GM12878 (cell line): Measurements from ENCODE around the gene DDX24. TPM values are rescaled to one million over a fixed set of nuclear protein-coding genes. Genes with fewer than 3 reads are reported as not detected.

ENCODE experiments used
- ATAC-seq: fragments of 200-7000 bp; cut with Tn5 transposase; 3 replicates; pipeline ENCODE4 v1.9.1; 2020; ENCODE audit warnings: mild to moderate bottlenecking, moderate library complexity
- BruUV-seq: library from RNA; stranded (reverse); fragments of 400-500 nt; replicated peaks from 2 replicates; lab custom pipeline; 2021; lab: Mats Ljungman, UMichigan
- CTCF ChIA-PET: fragments of 300-600 bp; sonication (Branson Sonifier 250); formaldehyde crosslinking; extraction: SDS; loops from one replicate; lab custom pipeline; 2021; ENCODE audit warnings: inconsistent platforms; lab: Yijun Ruan, JAX
- POLR2A ChIA-PET: fragments of 350-600 bp; formaldehyde crosslinking; extraction: SDS; loops from one replicate; lab custom pipeline; 2021; ENCODE audit warnings: inconsistent platforms; lab: Charles Lee
- RAD21 ChIA-PET: fragments of 300-600 bp; sonication (Branson Sonifier 250); formaldehyde crosslinking; loops from one replicate; lab custom pipeline; 2023; ENCODE audit warnings: antibody characterized with exemption; ENCODE audit not compliant: unreplicated experiment; lab: Charles Lee
- SMC1A ChIA-PET: fragments of 300-600 bp; sonication (Branson Sonifier 250); formaldehyde crosslinking; loops from one replicate; lab custom pipeline; 2023; ENCODE audit not compliant: unreplicated experiment, uncharacterized antibody; lab: Charles Lee
- DNase-seq: peaks from one replicate; pipeline ENCODE4 v3.0.0-alpha.2; 2011; ENCODE audit warnings: low read depth, low spot score
- FAIRE-seq: peaks from 3 replicates; lab custom pipeline; 2011; peaks lifted over from hg19 to GRCh38; lab: Jason Lieb, UNC
- H2AFZ ChIP-seq: 2 replicates; pipeline ENCODE4 v1.6.0; 2011; ENCODE audit warnings: low read depth, low read length, control low read depth; ENCODE audit not compliant: control insufficient read depth
- H3K27ac ChIP-seq: 2 replicates; pipeline ENCODE4 v1.5.1; 2011; ENCODE audit warnings: control low read depth; ENCODE audit not compliant: control insufficient read depth, insufficient read depth
- H3K27me3 ChIP-seq, 2 experiments: replicated peaks in 1 of 2; 2 replicates each; pipeline versions ENCODE4 v1.6.0 to v1.6.1; 2011; ENCODE audit warnings: low read length in 1 of 2; ENCODE audit not compliant: control insufficient read depth in 2 of 2, insufficient read depth in 2 of 2
- H3K36me3 ChIP-seq, 2 experiments: 2 replicates each; pipeline ENCODE4 v1.5.1; 2011; ENCODE audit warnings: low read length in 1 of 2; ENCODE audit not compliant: control insufficient read depth in 2 of 2, insufficient read depth in 2 of 2
- H3K4me1 ChIP-seq: 2 replicates; pipeline ENCODE4 v1.6.1; 2011; ENCODE audit warnings: mild to moderate bottlenecking, low read length, moderate library complexity, mixed read lengths; ENCODE audit not compliant: control insufficient read depth, insufficient read depth
- H3K4me2 ChIP-seq: 2 replicates; pipeline ENCODE4 v1.6.0; 2011; ENCODE audit warnings: control low read depth; ENCODE audit not compliant: control insufficient read depth, insufficient read depth
- H3K4me3 ChIP-seq: fragments of 200-600 bp; sonication (generic); 2 replicates; pipeline ENCODE4 v1.5.1; 2016
- H3K79me2 ChIP-seq: 2 replicates; pipeline ENCODE4 v1.6.0; 2011; ENCODE audit warnings: low read length; ENCODE audit not compliant: control insufficient read depth, insufficient read depth
- H3K9ac ChIP-seq: 2 replicates; pipeline ENCODE4 v1.8.0; 2011; ENCODE audit warnings: low read length, control low read depth, mixed read lengths; ENCODE audit not compliant: control insufficient read depth, insufficient read depth
- H3K9me3 ChIP-seq: replicated peaks from 3 replicates; pipeline ENCODE4 v1.5.1; 2011; ENCODE audit warnings: mild to moderate bottlenecking, low read length; ENCODE audit not compliant: control insufficient read depth, insufficient read depth
- H4K20me1 ChIP-seq: 2 replicates; pipeline ENCODE4 v1.6.0; 2011; ENCODE audit not compliant: control insufficient read depth, insufficient read depth
- ASH2L ChIP-seq: fragments of 300-600, 200-600 bp; sonication (generic); IDR thresholded peaks from 2 replicates; pipeline ENCODE4 v1.6.1; 2017; ENCODE audit warnings: low read depth, mild to moderate bottlenecking, borderline replicate concordance
- BRCA1 ChIP-seq: IDR thresholded peaks from 2 replicates; pipeline ENCODE4 v1.6.1; 2011; ENCODE audit warnings: low read depth, low read length, improper control_type of control experiment
- CTCF ChIP-seq, 3 experiments: IDR thresholded peaks in 2 of 3; conservative IDR thresholded peaks in 1 of 3; 2 replicates each; pipeline ENCODE4 v1.5.1; 2011; ENCODE audit warnings: low read depth in 3 of 3, low read length in 3 of 3, mild to moderate bottlenecking in 3 of 3, control low read depth in 2 of 3, moderate library complexity in 2 of 3, inconsistent platforms in 1 of 3, mixed read lengths in 1 of 3; ENCODE audit not compliant: control insufficient read depth in 2 of 3, insufficient read depth in 1 of 3; ENCODE audit errors: extremely low read depth in 1 of 3
- EZH2 ChIP-seq: IDR thresholded peaks from 2 replicates; pipeline ENCODE4 v1.6.1; 2012; ENCODE audit warnings: low read depth, mild to moderate bottlenecking, control low read depth, inconsistent platforms, low read length, borderline replicate concordance; ENCODE audit not compliant: control insufficient read depth
- JUNB ChIP-seq: IDR thresholded peaks from 2 replicates; pipeline ENCODE4 v1.6.1; 2016; ENCODE audit warnings: antibody characterized with exemption, mild to moderate bottlenecking
- MXI1 ChIP-seq: fragments of 150-350 bp; IDR thresholded peaks from 2 replicates; pipeline ENCODE4 v1.6.1; 2011; ENCODE audit warnings: low read depth, mild to moderate bottlenecking, inconsistent platforms, low read length, improper control_type of control experiment
- RAD21 ChIP-seq: IDR thresholded peaks from 2 replicates; pipeline ENCODE4 v1.6.1; 2011; ENCODE audit warnings: mild to moderate bottlenecking, low read depth, low read length, moderate library complexity; ENCODE audit not compliant: insufficient read depth
- SMC3 ChIP-seq: IDR thresholded peaks from 2 replicates; pipeline ENCODE4 v1.6.1; 2011; ENCODE audit warnings: low read length, improper control_type of control experiment, borderline replicate concordance
- SUPT20H ChIP-seq: IDR thresholded peaks from 2 replicates; pipeline ENCODE4 v1.6.1; 2011; ENCODE audit warnings: low read depth, mild to moderate bottlenecking, low read length, moderate library complexity, borderline replicate concordance; ENCODE audit not compliant: control insufficient read depth
- WRNIP1 ChIP-seq: IDR thresholded peaks from 2 replicates; pipeline ENCODE4 v1.6.1; 2011; ENCODE audit warnings: low read depth, low read length, improper control_type of control experiment, borderline replicate concordance
- ZBTB40 ChIP-seq: fragments of 450-650 bp; IDR thresholded peaks from 2 replicates; pipeline ENCODE4 v1.6.1; 2016; ENCODE audit warnings: mild to moderate bottlenecking, moderate library complexity, borderline replicate concordance
- ZNF217 ChIP-seq: fragments of 450-650 bp; IDR thresholded peaks from 2 replicates; pipeline ENCODE4 v1.6.1; 2017; ENCODE audit warnings: antibody characterized with exemption, mild to moderate bottlenecking
- WGBS: methylation state at CpG from one replicate; pipeline ENCODE4 v1.1.6; 2016; ENCODE audit warnings: low lambda C conversion rate; ENCODE audit not compliant: insufficient replicate concordance, insufficient coverage; ENCODE audit errors: missing lambda C conversion rate; 5-methylcytosine and 5-hydroxymethylcytosine counted together
- in situ Hi-C: fragments of 300-500 bp; cut with MboI; formaldehyde crosslinking; loops from 9 replicates; pipeline ENCODE4 v1.14.3; 2018; ENCODE audit warnings: mixed read lengths
- intact Hi-C: fragments of 100-400 bp; cut with micrococcal nuclease; formaldehyde crosslinking; loops from one replicate; pipeline ENCODE4 v1.14.2; 2022; ENCODE audit not compliant: unreplicated experiment
- polyA plus RNA-seq, 11 experiments: library from polyadenylated mRNA; depleted of rRNA in 4 of 11; unstranded in 6 of 11; stranded (reverse) in 5 of 11; fragments of >200 nt; fragmentation: Nextera tagmentation in 4 of 11; fragmentation: Illumina TruSeq in 1 of 11; extraction: Ambion mirVana in 4 of 11; extraction: Trizol in 1 of 11; gene quantifications; 1 replicate in 1 of 11; 2 replicates in 10 of 11; pipeline versions ENCODE4 v1.2.1 to v1.2.3, GENCODE V29; 2011 to 2016; ENCODE audit warnings: inconsistent platforms in 2 of 11, missing spikeins in 2 of 11, low read depth in 1 of 11
- total RNA-seq, 4 experiments: library from RNA; depleted of rRNA in 3 of 4; stranded (reverse); fragments of >200 nt in 3 of 4; fragmentation: Illumina TruSeq in 1 of 4; extraction: Trizol in 1 of 4; gene quantifications; 2 replicates each; pipeline versions ENCODE4 v1.2.1 to v1.2.3, GENCODE V29; 2013 to 2021
- TF ChIP-seq, protein P1 (sequence below): IDR thresholded peaks from 2 replicates; pipeline ENCODE4 v1.6.1; 2011; ENCODE audit warnings: mild to moderate bottlenecking, low read depth, low read length, moderate library complexity; ENCODE audit not compliant: insufficient replicate concordance
- TF ChIP-seq, protein P2 (sequence below): IDR thresholded peaks from 2 replicates; pipeline ENCODE4 v1.6.1; 2011; ENCODE audit warnings: low read depth, mild to moderate bottlenecking, low read length, moderate library complexity, borderline replicate concordance; ENCODE audit errors: extremely low read depth

DDX24 gene
- total and polyA plus RNA-seq, 10 of the 15 experiments (the other 5 are each of a cell fraction or from before 2014, with no cell fraction given) = 137 to 266 (median 184) TPM

GRCh38 chr14:94005324-94006073 is 75.5 kb downstream of the DDX24 start:
- H3K4me3 ChIP-seq = no peak overlapping the region
- in situ Hi-C loops = loop anchor here (10.0 kb wide), 1 partner anchor 351 kb away; no protein-coding TSS in a partner anchor
- RAD21 ChIA-PET = interaction anchor here (1.0 to 9.3 kb wide), 4 partner anchors 31 to 65 kb away, joined by 4 to 344 read pairs (median 7); no protein-coding TSS in a partner anchor
- ATAC-seq (peak; percentile 22; the same call in 1 of the 3 replicates), FAIRE-seq (peak; percentile 27), DNase-seq (no peak)
- 12% methylated on average over 14 of the region's 14 CpGs for WGBS
- H3K36me3 ChIP-seq = no peaks in the 10 kb centered on the region
- H3K9ac ChIP-seq = no peak overlapping the region
- no peaks in the 10 kb centered on the region for H3K27me3 ChIP-seq
- no peaks in the 10 kb centered on the region for H4K20me1 ChIP-seq
- H3K4me2 ChIP-seq = no peak overlapping the region
- intact Hi-C loops = no loop called here
- BruUV-seq = no TSS peak
- CTCF ChIA-PET = interaction anchor here (0.8 to 16.9 kb wide), 9 partner anchors 9 to 177 kb away, joined by 3 to 541 read pairs (median 4); partner anchors contain the start of genes ASB2, DDX24 and IFI27L1
- POLR2A ChIA-PET = no interaction called here
- SMC1A ChIA-PET = interaction anchor here (0.7 to 3.0 kb wide), 13 partner anchors 9 to 131 kb away, joined by 3 to 24 read pairs (median 4); no protein-coding TSS in a partner anchor
- H3K27ac ChIP-seq = no peak overlapping the region
- peaks cover 29% of the 10 kb centered on the region for H3K4me1 ChIP-seq
- no peaks in the 10 kb centered on the region for H3K9me3 ChIP-seq
- no peak overlapping the region for H2AFZ ChIP-seq
- no peaks in the 10 kb centered on the region for H3K79me2 ChIP-seq
- TF ChIP-seq EZH2 (no peak), CTCF (IDR thresholded peaks at IDR 0.05 in 2 of 3, conservative IDR thresholded peaks at IDR 0.05 in 1 of 3; ENCODE audit: control insufficient read depth in 2 of 3, extremely low read depth in 1 of 3, insufficient read depth in 1 of 3, low read depth in 3 of 3, low read length in 3 of 3) (peak; percentile 34 to 63 (median 58)), RAD21 (peak; percentile 60), WRNIP1 (no peak), ASH2L (no peak), SUPT20H (no peak), BRCA1 (no peak), ZNF217 (no peak), MXI1 (no peak), JUNB (no peak), ZBTB40 (peak; percentile 74), SMC3 (peak; percentile 38; the same call in 1 of the 2 replicates)
- TF ChIP-seq, protein P1, sequence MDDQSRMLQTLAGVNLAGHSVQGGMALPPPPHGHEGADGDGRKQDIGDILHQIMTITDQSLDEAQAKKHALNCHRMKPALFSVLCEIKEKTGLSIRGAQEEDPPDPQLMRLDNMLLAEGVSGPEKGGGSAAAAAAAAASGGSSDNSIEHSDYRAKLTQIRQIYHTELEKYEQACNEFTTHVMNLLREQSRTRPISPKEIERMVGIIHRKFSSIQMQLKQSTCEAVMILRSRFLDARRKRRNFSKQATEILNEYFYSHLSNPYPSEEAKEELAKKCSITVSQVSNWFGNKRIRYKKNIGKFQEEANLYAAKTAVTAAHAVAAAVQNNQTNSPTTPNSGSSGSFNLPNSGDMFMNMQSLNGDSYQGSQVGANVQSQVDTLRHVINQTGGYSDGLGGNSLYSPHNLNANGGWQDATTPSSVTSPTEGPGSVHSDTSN = peak; percentile 1
- TF ChIP-seq, protein P2, sequence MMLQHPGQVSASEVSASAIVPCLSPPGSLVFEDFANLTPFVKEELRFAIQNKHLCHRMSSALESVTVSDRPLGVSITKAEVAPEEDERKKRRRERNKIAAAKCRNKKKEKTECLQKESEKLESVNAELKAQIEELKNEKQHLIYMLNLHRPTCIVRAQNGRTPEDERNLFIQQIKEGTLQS = no peak
